GM21737 (cell line): ENCODE measurements around the gene RET.

ENCODE experiments used
- ATAC-seq: cut with Tn5 transposase; IDR thresholded peaks from one replicate; pipeline ENCODE4 v1.9.1; 2021; ENCODE audit warnings: mild to moderate bottlenecking, moderate library complexity; ENCODE audit not compliant: unreplicated experiment

The RET gene

GRCh38 chr10:43076876-43077420, at the start of gene RET:
Gene RET (plus strand): TSS chr10:43077069. CDS start chr10:43077259, 190 bp downstream.
- ATAC-seq, result no peak

- no peak for ATAC-seq
Measured at GRCh38 chr10:43027331-43027955, 49.4 kb upstream of the RET start.

GRCh38 chr10:43028143-43028542, 48.7 kb upstream of the RET start:
- ATAC-seq, result no peak

- ATAC-seq, result no peak
Measured at GRCh38 chr10:43029043-43029442, 47.8 kb upstream of the RET start.

GRCh38 chr10:43032613-43033012, 44.3 kb upstream of the RET start:
- no peak for ATAC-seq

GRCh38 chr10:43035800-43036199, 41.1 kb upstream of the RET start:
- no peak for ATAC-seq

GRCh38 chr10:43036481-43037428, 40.1 kb upstream of the RET start:
- ATAC-seq, result no peak

GRCh38 chr10:43037440-43037839, 39.4 kb upstream of the RET start:
- ATAC-seq, result no peak

- no peak for ATAC-seq
Measured at GRCh38 chr10:43037942-43038782, 38.7 kb upstream of the RET start.

- ATAC-seq, result no peak
Measured at GRCh38 chr10:43038783-43039623, 37.9 kb upstream of the RET start.

GRCh38 chr10:43039624-43040481, 37.0 kb upstream of the RET start:
- ATAC-seq, result no peak

GRCh38 chr10:43040482-43041256, 36.2 kb upstream of the RET start:
- ATAC-seq, result no peak

GRCh38 chr10:43041422-43042342, 35.2 kb upstream of the RET start:
- no peak for ATAC-seq

GRCh38 chr10:43042503-43043341, 34.1 kb upstream of the RET start:
- ATAC-seq, result no peak

- no peak for ATAC-seq
Measured at GRCh38 chr10:43043342-43043772, 33.5 kb upstream of the RET start.

- no peak for ATAC-seq
Measured at GRCh38 chr10:43043773-43044447, 33.0 kb upstream of the RET start.
